Heart right ventricle (tissue), 16 donors: ENCODE measurements around the gene DNAAF8. TPM values are rescaled to one million over a fixed set of nuclear protein-coding genes. Genes with fewer than 3 reads are reported as not detected.

ENCODE experiments used
- ATAC-seq, 8 donors: fragments of 200-7000 bp; cut with Tn5 transposase; one replicate each; pipeline ENCODE4 v1.9.1; 2020; ENCODE audit warnings: mild to moderate bottlenecking in 8 of 8, moderate library complexity in 8 of 8, moderate number of reproducible peaks in 1 of 8
- DNase-seq, 2 donors: peaks; one replicate each; pipeline ENCODE4 v3.0.0-alpha.2; 2020
- H3K27ac ChIP-seq, 10 donors: fragments of 200-600 bp; sonication (generic) in 2 of 10; one replicate each; pipeline versions ENCODE4 v1.5.0 to v1.8.0; 2020 to 2022; ENCODE audit warnings: mild to moderate bottlenecking in 3 of 10
- H3K27me3 ChIP-seq, 7 donors: fragments of 200-600 bp; one replicate each; pipeline ENCODE4 v1.8.0; 2021 to 2022; ENCODE audit warnings: mild to moderate bottlenecking in 2 of 7
- H3K36me3 ChIP-seq, 9 donors: fragments of 200-600 bp; sonication (generic) in 1 of 9; one replicate each; pipeline versions ENCODE4 v1.5.0 to v1.8.0; 2020 to 2022; ENCODE audit warnings: mild to moderate bottlenecking in 2 of 9
- H3K4me1 ChIP-seq, 9 donors: fragments of 200-600 bp; sonication (generic) in 1 of 9; one replicate each; pipeline versions ENCODE4 v1.5.0 to v1.8.0; 2020 to 2022; ENCODE audit warnings: mild to moderate bottlenecking in 4 of 9
- H3K4me3 ChIP-seq, 10 donors: fragments of 200-600 bp; sonication (generic) in 2 of 10; one replicate each; pipeline versions ENCODE4 v1.5.0 to v1.8.0; 2020 to 2022; ENCODE audit warnings: mild to moderate bottlenecking in 7 of 10, moderate library complexity in 2 of 10
- H3K9me3 ChIP-seq, 11 donors: fragments of 200-600 bp in 10 of 11; sonication (generic) in 2 of 11; one replicate each; pipeline versions ENCODE4 v1.5.0 to v1.8.0; 2013 to 2022; ENCODE audit warnings: mild to moderate bottlenecking in 2 of 11, control low read depth in 1 of 11, moderate library complexity in 1 of 11
- CTCF ChIP-seq, 9 donors: fragments of 200-600 bp; sonication (generic) in 2 of 9; IDR thresholded peaks; one replicate each; pipeline versions ENCODE4 v1.5.0 to v1.8.0; 2021 to 2022; ENCODE audit warnings: antibody characterized with exemption in 9 of 9, mild to moderate bottlenecking in 5 of 9, moderate library complexity in 1 of 9
- WGBS, 2 donors: extraction: QIAGEN DNeasy Blood & Tissue Kit; methylation state at CpG; one replicate each; pipeline ENCODE4 v1.1.7; 2013; ENCODE audit warnings: inconsistent platforms in 1 of 2; 5-methylcytosine and 5-hydroxymethylcytosine counted together
- intact Hi-C, 10 donors: fragments of 100-400 bp; cut with DNase I; formaldehyde crosslinking; loops; one replicate each; pipeline versions ENCODE4 v1.11.1 to v1.14.2; 2022
- polyA plus RNA-seq, 2 donors: library from polyadenylated mRNA; stranded (reverse); fragments of 200-250 nt; gene quantifications; one replicate each; pipeline ENCODE4 v1.2.3, GENCODE V29; 2013
- total RNA-seq, 10 donors: library from RNA; stranded (reverse); fragmentation: NEBNext Ultra II Directional in 3 of 10; extraction: Animal tissue kit (Norgen Biotek cat#: 25700) in 3 of 10; gene quantifications; one replicate each; pipeline versions ENCODE4 v1.2.1 to v1.2.4, GENCODE V29; 2021 to 2023
- donor health status: Arrhythmogenic right ventricular cardiomyopathy.
- donor health status: ischemic (EF 13 %, LVEDD 7.1; RV severe dilation, severe dysfunction).
- donor health status: healthy with polysubstance abuse.
- donor health status: DM: no; HTN: yes; CAD: no.
- donor health status: DM: no; HTN: no; CAD: no.
- donor health status: ischemic (EF 25% LVEDD 6.9; RV normal size, moderate dysfunction).
- donor health status: ischemic (EF 25% LVEDD 5.7; RV mildly dilated, moderate dysfunction).
- donor health status: healthy.
- donor health status: DM: yes; HTN: yes; CAD: no.
- donor health status: Ischemic cardiomyopathy.
- donor health status: ischemic (EF 35%, LVEDD 5.7; RV mildly dilated, moderate dysfunction).
- donor health status: nonischemic (EF 11% LVEDD 7.7; RV severe dilation, severe dysfunction).
- donor health status: DM: yes; HTN: yes; CAD: no.
- donor health status: PGD.
- donor health status: ischemic (EF 29% LVEDD 5.4; RV normal size, mild dysfunction).
- donor health status: nonischemic (EF 23%, LVEDD 6.1; RV moderate dilation, normal function).

DNAAF8 gene
- total and polyA plus RNA-seq, 12 donors = 0.32 to 1.9 (median 1.1) TPM; not detected in 2

DNA sequence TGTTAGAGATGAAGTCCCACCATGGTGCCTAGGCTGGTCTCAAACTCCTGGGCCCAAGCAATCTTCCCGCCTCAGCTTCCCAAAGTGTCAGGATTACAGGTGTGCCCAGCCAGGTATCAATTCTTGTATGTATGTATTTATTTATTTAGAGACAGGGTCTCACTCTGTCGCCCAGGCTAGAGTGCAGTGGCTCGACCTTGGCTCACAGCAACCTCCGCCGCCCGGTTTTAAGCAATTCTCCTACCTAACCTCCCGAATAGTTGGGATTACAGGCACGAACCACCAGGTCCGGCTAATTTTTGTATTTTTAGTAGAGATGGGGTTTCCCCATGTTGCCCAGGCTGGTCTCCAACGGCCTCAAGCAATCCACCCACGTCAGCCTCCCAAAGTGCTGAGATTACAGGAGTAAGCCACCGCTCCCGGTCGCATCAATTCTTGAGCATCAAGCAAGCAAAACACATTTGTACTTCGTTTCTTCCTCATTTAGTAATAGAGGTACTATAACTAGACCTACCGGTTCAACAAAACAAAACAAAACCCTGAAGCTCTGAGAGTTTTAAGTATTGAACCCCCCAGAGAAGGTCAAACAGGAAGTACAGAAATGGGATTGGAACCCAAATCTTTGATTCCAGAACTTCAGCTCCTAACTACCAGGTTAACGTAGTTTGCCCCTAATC lies 33.7 kb downstream of the DNAAF8 start:
- 49 to 55% methylated on average over 17 of the region's 17 CpGs for WGBS, 2 donors
- no peak for TF ChIP-seq CTCF (IDR thresholded peaks at IDR 0.05)
- H3K27ac ChIP-seq = peak overlapping the region; percentile 7 to 93 (median 88)
- no peaks in the 10 kb centered on the region for H3K9me3 ChIP-seq
- intact Hi-C loops = loop anchor here in 4 of 10 donors (2.0 to 5.0 kb wide), 4 partner anchors 34 to 189 kb away; partner anchors contain the start of genes ROGDI (in 3 of the 4), ANKS3 (in 1 of the 4), DNAAF8 (in 1 of the 4) and SEC14L5 (in 1 of the 4)
- H3K4me3 ChIP-seq = peak overlapping the region in 9 of 10 donors; percentile 57 to 99 (median 84)
- peaks cover 12 to 44% (median 32%) of the 10 kb centered on the region in 9 donors for H3K4me1 ChIP-seq
- DNase-seq (no peak), ATAC-seq (no peak)
- H3K36me3 ChIP-seq = peaks cover 0 to 24% (median 9%) of the 10 kb centered on the region in 9 donors
- no peaks in the 10 kb centered on the region for H3K27me3 ChIP-seq

DNA sequence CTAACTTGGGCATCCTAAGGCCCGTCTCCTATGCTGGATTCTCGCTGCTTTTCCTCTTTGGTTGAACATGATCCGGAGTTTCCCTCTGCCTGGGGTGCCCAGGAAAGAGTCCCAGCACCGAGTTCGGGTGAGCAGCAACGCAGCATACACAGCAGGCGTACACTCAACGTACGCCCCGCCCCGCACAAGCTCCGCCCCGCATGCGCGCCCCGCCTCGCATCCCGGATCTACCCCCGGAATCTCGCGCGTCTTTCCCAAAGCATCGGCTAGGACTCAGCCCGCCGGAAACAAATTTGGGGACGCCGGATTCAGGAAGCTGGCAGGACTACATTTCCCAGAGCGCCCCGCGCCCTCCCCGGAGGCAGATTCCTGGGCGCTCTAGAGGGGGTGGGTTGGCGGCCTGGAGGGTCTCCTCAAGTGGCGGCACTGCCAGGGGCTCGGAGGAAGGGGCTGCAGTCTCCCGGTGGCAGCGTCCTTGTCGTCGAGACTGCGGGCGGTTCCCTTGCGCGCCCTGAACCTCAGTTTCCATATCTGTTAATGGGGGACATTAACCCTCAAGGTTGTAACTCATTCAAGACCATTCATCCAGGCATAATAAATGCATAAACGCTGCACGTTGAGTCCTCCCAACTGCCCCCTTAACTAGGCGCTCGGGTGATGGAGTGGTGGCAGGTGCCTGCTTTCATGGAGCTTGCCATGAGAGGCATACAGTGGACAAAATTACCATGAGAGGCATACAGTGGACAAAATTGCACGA lies 34.4 kb downstream of the DNAAF8 start:
- intact Hi-C loops = loop anchor here in 3 of 10 donors (5.0 kb wide), 3 partner anchors 34 to 189 kb away; partner anchors contain the start of genes ROGDI (in 3 of the 3), ANKS3 (in 1 of the 3), DNAAF8 (in 1 of the 3) and SEC14L5 (in 1 of the 3)
- Histone ChIP-seq H3K4me1 (peaks cover 12 to 39% (median 32%) of the 10 kb centered on the region in 9 donors), H3K4me3 (peak overlapping the region; percentile 25 to 97 (median 81)), H3K27ac (peak overlapping the region; percentile 7 to 93 (median 88)), H3K36me3 (peaks cover 0 to 17% (median 3%) of the 10 kb centered on the region in 9 donors), H3K9me3 (no peaks in the 10 kb centered on the region), H3K27me3 (no peaks in the 10 kb centered on the region)
- ATAC-seq = peak; percentile 87 to 97 (median 94)
- peak; percentile 98 to 99 for DNase-seq
- no peak for TF ChIP-seq CTCF (IDR thresholded peaks at IDR 0.05)
- 4 to 5% methylated on average over 48 of the region's 48 CpGs for WGBS, 2 donors

- no peaks in the 10 kb centered on the region for H3K27me3 ChIP-seq
- peaks cover 12 to 35% (median 32%) of the 10 kb centered on the region in 9 donors for H3K4me1 ChIP-seq
- 63 to 66% methylated on average over 7 of the region's 7 CpGs for WGBS, 2 donors
- H3K27ac ChIP-seq = peak overlapping the region in 8 of 10 donors; percentile 84 to 93 (median 90)
- peak overlapping the region in 9 of 10 donors; percentile 42 to 97 (median 82) for H3K4me3 ChIP-seq
- ATAC-seq (no peak), DNase-seq (no peak)
- peaks cover 0 to 12% (median 0%) of the 10 kb centered on the region in 9 donors for H3K36me3 ChIP-seq
- intact Hi-C loops = loop anchor here in 3 of 10 donors (5.0 kb wide), 3 partner anchors 33 to 188 kb away; partner anchors contain the start of genes ROGDI (in 3 of the 3), ANKS3 (in 1 of the 3), DNAAF8 (in 1 of the 3) and SEC14L5 (in 1 of the 3)
- no peak for TF ChIP-seq CTCF (IDR thresholded peaks at IDR 0.05)
- no peaks in the 10 kb centered on the region for H3K9me3 ChIP-seq
These were observed 34.9 kb downstream of the DNAAF8 start for GRCh38 chr16:4769306-4769638.

GRCh38 chr16:4771646-4772045 lies 37.3 kb downstream of the DNAAF8 start:
- no peaks in the 10 kb centered on the region for H3K27me3 ChIP-seq
- ATAC-seq (no peak), DNase-seq (no peak)
- H3K4me3 ChIP-seq = no peak overlapping the region
- no peak for TF ChIP-seq CTCF (IDR thresholded peaks at IDR 0.05)
- 68 to 70% methylated on average over 3 of the region's 3 CpGs for whole genome bisulfite sequencing, 2 donors
- H3K9me3 ChIP-seq = no peaks in the 10 kb centered on the region
- H3K27ac ChIP-seq = no peak overlapping the region
- H3K36me3 ChIP-seq = no peaks in the 10 kb centered on the region
- H3K4me1 ChIP-seq = peaks cover 7 to 17% (median 15%) of the 10 kb centered on the region in 9 donors
- intact Hi-C loops = no loop called here
